B cell (primary cell): ENCODE measurements around the gene LHPP. TPM values are rescaled to one million over a fixed set of nuclear protein-coding genes. Genes with fewer than 3 reads are reported as not detected.
A peak's percentile ranks its signal among the peaks of the same experiment; 100 is the strongest.

ENCODE experiments used
- ATAC-seq: fragments of 200-7000 bp; cut with Tn5 transposase; one replicate; pipeline ENCODE4 v1.10.0; 2021; ENCODE audit warnings: low read depth, mild to moderate bottlenecking, moderate number of reproducible peaks, moderate library complexity
- CTCF ChIA-PET: fragments of 350-600 bp; sonication (Branson Sonifier 250); formaldehyde crosslinking; loops from one replicate; lab custom pipeline; 2021; ENCODE audit warnings: antibody characterized with exemption, inconsistent platforms; lab: Charles Lee
- POLR2A ChIA-PET: fragments of 350-600 bp; sonication (Branson Sonifier 250); formaldehyde crosslinking; loops from one replicate; lab custom pipeline; 2021; ENCODE audit warnings: antibody characterized with exemption; lab: Charles Lee
- DNase-seq: peaks from one replicate; pipeline ENCODE4 v3.0.0; 2013
- H2AFZ ChIP-seq: 2 replicates; pipeline ENCODE4 v1.6.1; 2012; ENCODE audit warnings: mild to moderate bottlenecking, low read depth, low read length; ENCODE audit not compliant: insufficient read depth, poor library complexity, severe bottlenecking
- H3K27ac ChIP-seq, 2 donors: 1 replicate in 1 of 2; 2 replicates in 1 of 2; pipeline ENCODE4 v1.5.1; 2012 to 2013; ENCODE audit warnings: low read length in 2 of 2, mild to moderate bottlenecking in 2 of 2, moderate library complexity in 1 of 2
- H3K27me3 ChIP-seq, 4 experiments: fragments of 200-600 bp in 1 of 4; sonication (generic) in 1 of 4; replicated peaks in 1 of 4; 1 replicate in 2 of 4; 2 replicates in 2 of 4; pipeline versions ENCODE4 v1.6.1 to v1.7.0; 2013 to 2016; ENCODE audit warnings: low read length in 3 of 4, mild to moderate bottlenecking in 2 of 4, mixed read lengths in 1 of 4, moderate library complexity in 1 of 4; ENCODE audit not compliant: insufficient read depth in 4 of 4, control insufficient read depth in 3 of 4; ENCODE audit errors: control extremely low read depth in 1 of 4
- H3K36me3 ChIP-seq, 2 experiments: replicated peaks in 1 of 2; 1 replicate in 1 of 2; 2 replicates in 1 of 2; pipeline versions ENCODE4 v1.6.1 to v1.7.1; 2013; ENCODE audit warnings: low read length in 1 of 2; ENCODE audit not compliant: insufficient read depth in 2 of 2, control insufficient read depth in 1 of 2; ENCODE audit errors: control extremely low read depth in 1 of 2, extremely low read depth in 1 of 2
- H3K4me1 ChIP-seq, 2 donors: fragments of 200-600 bp in 1 of 2; sonication (generic) in 1 of 2; 1 replicate in 1 of 2; 2 replicates in 1 of 2; pipeline versions ENCODE4 v1.5.1 to v1.6.1; 2013 to 2017; ENCODE audit warnings: low read length in 2 of 2; ENCODE audit not compliant: control insufficient read depth in 2 of 2, insufficient read depth in 2 of 2
- H3K4me2 ChIP-seq: replicated peaks from 2 replicates; pipeline ENCODE3; 2012; ENCODE audit warnings: mild to moderate bottlenecking, low read depth, low read length; ENCODE audit not compliant: poor library complexity, severe bottlenecking
- H3K4me3 ChIP-seq, 5 experiments: fragments of 200-600 bp in 1 of 5; sonication (generic) in 1 of 5; 1 replicate in 3 of 5; 2 replicates in 2 of 5; pipeline versions ENCODE4 v1.5.1 to v1.7.0; 2011 to 2016; ENCODE audit warnings: low read length in 4 of 5, mild to moderate bottlenecking in 4 of 5, low read depth in 2 of 5, control low read depth in 1 of 5, moderate library complexity in 1 of 5; ENCODE audit not compliant: insufficient read depth in 1 of 5; ENCODE audit errors: control extremely low read depth in 1 of 5, extremely low read depth in 1 of 5
- H3K79me2 ChIP-seq: fragments of 200-600 bp; sonication (generic); one replicate; pipeline ENCODE4 v1.6.0; 2016; ENCODE audit warnings: low read length; ENCODE audit not compliant: control insufficient read depth, insufficient read depth
- H3K9ac ChIP-seq: fragments of 200-600 bp; sonication (generic); 2 replicates; pipeline ENCODE4 v1.6.1; 2017; ENCODE audit warnings: mild to moderate bottlenecking, low read length, moderate library complexity
- H3K9me3 ChIP-seq, 3 donors: one replicate each; pipeline versions ENCODE4 v1.6.1 to v1.7.1; 2013; ENCODE audit warnings: low read length in 2 of 3; ENCODE audit not compliant: control insufficient read depth in 2 of 3, insufficient read depth in 1 of 3; ENCODE audit errors: control extremely low read depth in 1 of 3
- H4K20me1 ChIP-seq: 2 replicates; pipeline ENCODE4 v1.6.0; 2012; ENCODE audit warnings: mild to moderate bottlenecking, low read length; ENCODE audit not compliant: insufficient read depth, control insufficient read depth, poor library complexity, severe bottlenecking
- H3K27ac Mint-ChIP-seq: one replicate; pipeline ENCODE4 v1.8.0; 2021; ENCODE audit warnings: mixed read lengths
- H3K27me3 Mint-ChIP-seq: one replicate; pipeline ENCODE4 v1.8.0; 2021; ENCODE audit warnings: mixed read lengths
- H3K4me1 Mint-ChIP-seq: one replicate; pipeline ENCODE4 v1.8.0; 2021; ENCODE audit warnings: mixed read lengths
- H3K4me3 Mint-ChIP-seq: one replicate; pipeline ENCODE4 v1.8.0; 2021; ENCODE audit warnings: mixed read lengths
- H3K9me3 Mint-ChIP-seq: one replicate; pipeline ENCODE4 v1.8.0; 2022; ENCODE audit warnings: mixed read lengths; ENCODE audit not compliant: insufficient read depth
- EZH2 ChIP-seq: IDR thresholded peaks from 2 replicates; pipeline ENCODE4 v1.6.1; 2012; ENCODE audit warnings: borderline replicate concordance, low read depth, mild to moderate bottlenecking, moderate library complexity, low read length; ENCODE audit not compliant: insufficient read depth, poor library complexity, severe bottlenecking
- WGBS: methylation state at CpG from one replicate; pipeline ENCODE4 v1.1.5; 2013; ENCODE audit warnings: missing lambda C conversion rate; ENCODE audit not compliant: insufficient coverage; 5-methylcytosine and 5-hydroxymethylcytosine counted together
- intact Hi-C: fragments of 100-400 bp; cut with micrococcal nuclease; formaldehyde crosslinking; loops from one replicate; pipeline ENCODE4 v1.10.0; 2022
- polyA plus RNA-seq: library from polyadenylated mRNA; depleted of rRNA; stranded (reverse); fragments of >200 nt; gene quantifications from 2 replicates; pipeline ENCODE4 v1.2.3, GENCODE V29; 2012
- total RNA-seq, 2 donors: library from RNA; stranded (reverse); fragments of 120-200 nt in 1 of 2; gene quantifications; 1 replicate in 1 of 2; 2 replicates in 1 of 2; pipeline versions ENCODE4 v1.2.3 to v1.2.4, GENCODE V29; 2013 to 2022
- TF ChIP-seq, protein P1 (sequence below): fragments of 200-600 bp; IDR thresholded peaks from one replicate; pipeline ENCODE4 v1.8.0; 2022; ENCODE audit warnings: antibody characterized with exemption, mild to moderate bottlenecking

Gene LHPP
- total and polyA plus RNA-seq, 2 donors (not counting 1 experiment from before 2014, with no cell fraction given) = 60.2 to 83.5 TPM

DNA sequence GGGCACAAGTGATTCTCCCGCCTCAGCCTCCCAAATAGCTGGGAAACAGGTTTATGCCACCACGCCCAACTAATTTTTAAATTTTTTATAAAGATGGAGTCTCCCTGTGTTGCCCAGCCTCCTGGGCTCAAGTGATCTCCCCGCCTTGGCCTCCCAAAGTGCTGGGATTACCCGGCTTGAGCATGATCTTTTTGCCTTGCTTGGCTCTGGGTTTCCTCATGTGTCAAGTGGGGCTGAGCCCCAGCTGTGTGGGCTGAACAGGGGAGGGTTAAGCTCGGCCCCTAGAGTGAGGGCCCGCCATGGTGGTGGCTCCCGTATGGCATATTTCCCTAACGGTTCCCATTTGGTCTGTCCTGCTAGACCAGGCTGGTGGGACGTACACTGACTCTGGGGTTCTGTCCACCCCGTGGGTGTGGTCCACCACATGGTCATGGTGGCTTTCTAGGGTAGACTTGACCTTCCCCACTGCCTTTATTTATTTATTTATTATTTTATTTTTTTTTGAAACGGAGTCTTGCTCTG lies 66.3 kb downstream of the LHPP start:
- no peak overlapping the region for H3K9ac ChIP-seq
- TF ChIP-seq EZH2 = no peak
- TF ChIP-seq, protein P1, sequence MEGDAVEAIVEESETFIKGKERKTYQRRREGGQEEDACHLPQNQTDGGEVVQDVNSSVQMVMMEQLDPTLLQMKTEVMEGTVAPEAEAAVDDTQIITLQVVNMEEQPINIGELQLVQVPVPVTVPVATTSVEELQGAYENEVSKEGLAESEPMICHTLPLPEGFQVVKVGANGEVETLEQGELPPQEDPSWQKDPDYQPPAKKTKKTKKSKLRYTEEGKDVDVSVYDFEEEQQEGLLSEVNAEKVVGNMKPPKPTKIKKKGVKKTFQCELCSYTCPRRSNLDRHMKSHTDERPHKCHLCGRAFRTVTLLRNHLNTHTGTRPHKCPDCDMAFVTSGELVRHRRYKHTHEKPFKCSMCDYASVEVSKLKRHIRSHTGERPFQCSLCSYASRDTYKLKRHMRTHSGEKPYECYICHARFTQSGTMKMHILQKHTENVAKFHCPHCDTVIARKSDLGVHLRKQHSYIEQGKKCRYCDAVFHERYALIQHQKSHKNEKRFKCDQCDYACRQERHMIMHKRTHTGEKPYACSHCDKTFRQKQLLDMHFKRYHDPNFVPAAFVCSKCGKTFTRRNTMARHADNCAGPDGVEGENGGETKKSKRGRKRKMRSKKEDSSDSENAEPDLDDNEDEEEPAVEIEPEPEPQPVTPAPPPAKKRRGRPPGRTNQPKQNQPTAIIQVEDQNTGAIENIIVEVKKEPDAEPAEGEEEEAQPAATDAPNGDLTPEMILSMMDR = no peak

DNA sequence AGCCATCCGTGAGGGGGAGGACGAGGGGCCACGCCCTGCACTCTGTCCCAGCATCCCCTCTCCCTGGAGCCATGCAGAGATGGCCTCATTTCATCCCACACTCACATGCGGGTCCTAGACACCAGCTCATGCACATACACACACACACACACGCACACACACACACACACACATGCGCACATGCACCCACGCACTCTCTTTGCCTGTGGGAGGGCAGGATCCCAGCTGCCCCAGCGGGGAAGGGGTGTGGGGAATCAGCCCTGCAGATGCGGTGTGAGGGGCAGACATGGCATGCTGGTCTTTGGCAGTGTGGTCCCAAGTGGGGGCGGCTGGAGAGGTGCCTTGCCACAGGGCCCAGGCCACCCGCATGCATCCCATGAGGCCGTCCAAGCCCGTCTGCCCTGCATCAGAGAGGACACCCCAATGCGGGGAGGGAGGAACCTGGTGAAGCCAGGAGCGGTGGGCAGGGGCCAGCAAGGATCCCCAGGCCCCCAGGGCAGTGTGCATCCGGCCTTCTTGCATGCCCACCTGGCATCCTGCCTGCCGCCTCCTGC lies 68.1 kb downstream of the LHPP start:
- intact Hi-C loops = loop anchor here (1.0 to 10.0 kb wide), 7 partner anchors 38 to 532 kb away; partner anchors contain the start of gene OAT
- H3K4me1 Mint-ChIP-seq = peaks cover 45% of the 10 kb centered on the region
- TF ChIP-seq, protein P1 = no peak
- TF ChIP-seq EZH2 = no peak
- H3K4me2 ChIP-seq = peak overlapping the region; percentile 49
- H3K9ac ChIP-seq = no peak overlapping the region
- peaks cover 52% of the 10 kb centered on the region for H3K79me2 ChIP-seq
- WGBS = 65% methylated on average over 13 of the region's 17 CpGs
- ChIA-PET POLR2A (interaction anchor here (0.6 to 1.9 kb wide), 7 partner anchors 11 to 297 kb away, joined by 3 to 13 read pairs (median 3); no protein-coding TSS in a partner anchor), CTCF (interaction anchor here (0.5 to 19.7 kb wide), 32 partner anchors 9 to 535 kb away, joined by 3 to 415 read pairs (median 6); partner anchors contain the start of gene FAM53B)
- H3K9me3 Mint-ChIP-seq = no peaks in the 10 kb centered on the region
- no peak overlapping the region for H2AFZ ChIP-seq
- H4K20me1 ChIP-seq = no peaks in the 10 kb centered on the region
- no peak overlapping the region for H3K4me3 ChIP-seq
- no peaks in the 10 kb centered on the region for H3K27me3 Mint-ChIP-seq
- no peak for DNase-seq
- no peak overlapping the region for H3K4me3 Mint-ChIP-seq
- peaks cover 32 to 48% of the 10 kb centered on the region in 2 donors for H3K4me1 ChIP-seq
- H3K27me3 ChIP-seq = no peaks in the 10 kb centered on the region
- peak overlapping the region; percentile 92 for H3K27ac Mint-ChIP-seq
- peak; percentile 4 for ATAC-seq
- H3K27ac ChIP-seq = no peak overlapping the region
- H3K9me3 ChIP-seq = no peaks in the 10 kb centered on the region
- H3K36me3 ChIP-seq = peaks cover 0 to 3% of the 10 kb centered on the region in 2 experiments

More for the DNA sequence above, 66.3 kb downstream of the LHPP start:
- H3K4me2 ChIP-seq = no peak overlapping the region
- Mint-ChIP-seq H3K27ac (no peak overlapping the region), H3K9me3 (no peaks in the 10 kb centered on the region), H3K27me3 (no peaks in the 10 kb centered on the region), H3K4me3 (no peak overlapping the region), H3K4me1 (peaks cover 40% of the 10 kb centered on the region)
- CTCF ChIA-PET = interaction anchor here (1.2 to 19.7 kb wide), 4 partner anchors 213 to 533 kb away, joined by 3 to 415 read pairs (median 31); partner anchors contain the start of gene FAM53B
- no peaks in the 10 kb centered on the region for H4K20me1 ChIP-seq
- H3K79me2 ChIP-seq = peaks cover 36% of the 10 kb centered on the region
- H3K36me3 ChIP-seq = peaks cover 0 to 3% of the 10 kb centered on the region in 2 experiments
- H3K4me1 ChIP-seq = peaks cover 28 to 39% of the 10 kb centered on the region in 2 donors
- ATAC-seq (no peak), DNase-seq (no peak)
- no peak overlapping the region for H3K27ac ChIP-seq
- intact Hi-C loops = no loop called here
- H3K9me3 ChIP-seq = no peaks in the 10 kb centered on the region
- no peaks in the 10 kb centered on the region for H3K27me3 ChIP-seq
- no peak overlapping the region for H2AFZ ChIP-seq
- 93% methylated on average over 7 of the region's 11 CpGs for WGBS
- POLR2A ChIA-PET = no interaction called here
- H3K4me3 ChIP-seq = no peak overlapping the region
